ENCODE results near the gene IGFBP7.

DNA sequence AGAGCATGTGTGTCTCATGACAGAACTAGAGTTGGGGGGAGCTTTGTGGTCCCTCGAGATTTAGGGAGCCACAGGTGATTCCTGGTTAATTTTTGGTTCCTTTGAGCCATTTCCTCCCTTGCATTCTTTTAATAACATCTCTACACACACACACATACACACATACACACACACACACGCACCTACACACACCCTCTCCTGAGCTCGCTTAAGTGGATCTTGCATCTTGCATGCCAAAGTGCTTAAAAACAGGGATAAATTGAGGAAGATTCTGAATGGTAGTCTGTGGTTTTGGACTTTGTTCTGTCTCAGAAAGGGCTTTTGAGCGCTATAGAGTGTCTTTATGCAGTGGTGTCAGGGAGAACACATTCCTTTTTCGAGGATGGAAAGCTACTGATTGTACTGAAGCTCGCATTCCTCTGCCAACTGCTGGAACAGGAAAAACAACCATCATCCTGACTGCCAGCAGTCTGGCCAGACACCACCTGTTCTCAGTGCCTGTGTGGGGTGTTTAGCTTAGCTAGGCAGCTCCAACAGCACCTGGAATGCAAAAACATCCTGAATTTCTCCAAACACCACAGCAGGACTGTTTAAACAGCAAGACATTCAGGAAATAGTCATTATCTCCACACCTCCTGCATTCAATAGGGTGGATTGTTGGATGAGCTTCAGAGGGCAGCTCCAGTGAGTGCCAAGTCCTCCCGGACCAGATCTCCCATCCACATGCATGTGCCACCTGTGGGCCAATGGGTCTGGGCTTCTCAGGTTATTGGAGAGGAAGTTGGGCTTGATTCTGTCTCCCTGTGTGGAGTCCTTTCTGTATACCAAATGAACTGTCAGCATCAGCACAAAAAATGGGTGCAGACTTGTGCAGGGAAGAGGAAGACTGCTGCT is 21.9 kb upstream of the IGFBP7 start:
- no peak for TF ChIP-seq EZH2 (IDR thresholded peaks at IDR 0.05)
- no peak for TF ChIP-seq POLR2AphosphoS5 (IDR thresholded peaks at IDR 0.05; ENCODE audit: borderline replicate concordance, low read depth, low read length)
- TF ChIP-seq FOXP2 (optimal IDR thresholded peaks at IDR 0.05; ENCODE audit: control extremely low read depth, extremely low read length, insufficient read depth), result no peak
